T1000 (cell line): ENCODE data around the gene DSCAML1.

Source experiments
- DNase-seq: peaks from one replicate; lab custom pipeline; 2025; ENCODE audit warnings: mixed read lengths; lab: John Stamatoyannopoulos, UW

The DSCAML1 gene, protein sequence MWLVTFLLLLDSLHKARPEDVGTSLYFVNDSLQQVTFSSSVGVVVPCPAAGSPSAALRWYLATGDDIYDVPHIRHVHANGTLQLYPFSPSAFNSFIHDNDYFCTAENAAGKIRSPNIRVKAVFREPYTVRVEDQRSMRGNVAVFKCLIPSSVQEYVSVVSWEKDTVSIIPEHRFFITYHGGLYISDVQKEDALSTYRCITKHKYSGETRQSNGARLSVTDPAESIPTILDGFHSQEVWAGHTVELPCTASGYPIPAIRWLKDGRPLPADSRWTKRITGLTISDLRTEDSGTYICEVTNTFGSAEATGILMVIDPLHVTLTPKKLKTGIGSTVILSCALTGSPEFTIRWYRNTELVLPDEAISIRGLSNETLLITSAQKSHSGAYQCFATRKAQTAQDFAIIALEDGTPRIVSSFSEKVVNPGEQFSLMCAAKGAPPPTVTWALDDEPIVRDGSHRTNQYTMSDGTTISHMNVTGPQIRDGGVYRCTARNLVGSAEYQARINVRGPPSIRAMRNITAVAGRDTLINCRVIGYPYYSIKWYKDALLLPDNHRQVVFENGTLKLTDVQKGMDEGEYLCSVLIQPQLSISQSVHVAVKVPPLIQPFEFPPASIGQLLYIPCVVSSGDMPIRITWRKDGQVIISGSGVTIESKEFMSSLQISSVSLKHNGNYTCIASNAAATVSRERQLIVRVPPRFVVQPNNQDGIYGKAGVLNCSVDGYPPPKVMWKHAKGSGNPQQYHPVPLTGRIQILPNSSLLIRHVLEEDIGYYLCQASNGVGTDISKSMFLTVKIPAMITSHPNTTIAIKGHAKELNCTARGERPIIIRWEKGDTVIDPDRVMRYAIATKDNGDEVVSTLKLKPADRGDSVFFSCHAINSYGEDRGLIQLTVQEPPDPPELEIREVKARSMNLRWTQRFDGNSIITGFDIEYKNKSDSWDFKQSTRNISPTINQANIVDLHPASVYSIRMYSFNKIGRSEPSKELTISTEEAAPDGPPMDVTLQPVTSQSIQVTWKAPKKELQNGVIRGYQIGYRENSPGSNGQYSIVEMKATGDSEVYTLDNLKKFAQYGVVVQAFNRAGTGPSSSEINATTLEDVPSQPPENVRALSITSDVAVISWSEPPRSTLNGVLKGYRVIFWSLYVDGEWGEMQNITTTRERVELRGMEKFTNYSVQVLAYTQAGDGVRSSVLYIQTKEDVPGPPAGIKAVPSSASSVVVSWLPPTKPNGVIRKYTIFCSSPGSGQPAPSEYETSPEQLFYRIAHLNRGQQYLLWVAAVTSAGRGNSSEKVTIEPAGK (N-terminal part only)

DNA sequence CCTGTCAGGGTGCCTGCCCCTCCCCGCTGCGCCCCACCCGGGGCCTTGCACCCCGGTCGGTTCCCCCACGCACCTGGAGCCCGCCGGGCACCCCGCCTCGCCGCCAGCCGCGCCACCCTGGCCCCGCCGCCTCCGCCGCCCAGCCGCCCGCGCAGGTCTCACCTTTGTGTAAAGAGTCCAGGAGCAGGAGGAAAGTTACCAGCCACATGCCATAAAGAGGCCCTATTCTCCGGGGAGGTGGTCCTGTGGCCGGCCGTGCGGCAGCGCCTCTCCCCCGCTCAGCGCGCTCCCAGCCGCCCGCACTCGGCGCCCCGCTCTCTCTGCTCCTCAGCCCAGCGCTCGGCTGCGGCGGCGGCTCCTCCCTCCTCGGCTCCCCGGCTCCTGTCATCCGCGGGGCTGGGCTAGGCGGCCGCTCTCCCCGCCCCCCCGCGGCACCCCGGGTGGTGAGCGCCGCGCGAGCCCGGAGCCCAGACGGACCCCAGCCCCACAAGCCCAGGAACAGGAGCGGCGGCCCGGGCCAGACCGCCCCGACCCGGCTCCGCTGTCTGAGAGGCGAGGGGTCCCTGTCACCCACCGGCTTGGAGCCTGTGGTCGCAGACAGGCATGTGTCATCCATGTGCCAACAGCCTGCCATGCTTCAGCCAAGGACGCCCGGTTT lies at the start of gene DSCAML1:
Gene DSCAML1, minus strand, starts transcription at position 345 of the 658 bp plus-strand sequence. Its CDS starts 137 bp downstream, at position 208.
- no peak for DNase-seq

GRCh38 chr11:117843666-117844484 lies 46.9 kb upstream of the DSCAML1 start:
- no peak for DNase-seq

GRCh38 chr11:117842131-117842941 lies 45.3 kb upstream of the DSCAML1 start:
- DNase-seq, result no peak

DNA sequence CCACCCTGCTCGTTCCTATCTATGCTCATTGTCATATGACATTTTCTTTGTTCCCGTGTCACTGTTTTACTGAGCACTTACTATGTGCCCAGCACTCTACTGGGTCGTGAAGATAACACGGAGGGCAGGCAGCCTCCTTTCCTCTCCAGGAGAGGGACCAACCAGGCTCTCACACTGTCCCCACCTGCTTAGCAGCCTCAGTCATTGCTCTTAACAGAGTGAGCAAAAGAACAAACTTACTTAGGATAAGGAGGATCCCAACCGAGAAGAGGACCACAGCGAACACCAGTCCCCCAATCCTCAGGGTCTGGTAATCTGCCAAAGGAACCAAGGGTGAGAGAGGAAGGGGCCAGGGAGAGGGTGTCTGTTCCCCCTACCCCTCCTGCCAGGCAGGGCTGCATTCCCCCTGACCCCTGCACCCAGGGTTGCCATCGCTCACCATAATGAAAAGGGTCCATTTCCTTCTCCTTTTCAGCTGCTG lies 44.6 kb upstream of the DSCAML1 start:
- DNase-seq, result no peak

DNA sequence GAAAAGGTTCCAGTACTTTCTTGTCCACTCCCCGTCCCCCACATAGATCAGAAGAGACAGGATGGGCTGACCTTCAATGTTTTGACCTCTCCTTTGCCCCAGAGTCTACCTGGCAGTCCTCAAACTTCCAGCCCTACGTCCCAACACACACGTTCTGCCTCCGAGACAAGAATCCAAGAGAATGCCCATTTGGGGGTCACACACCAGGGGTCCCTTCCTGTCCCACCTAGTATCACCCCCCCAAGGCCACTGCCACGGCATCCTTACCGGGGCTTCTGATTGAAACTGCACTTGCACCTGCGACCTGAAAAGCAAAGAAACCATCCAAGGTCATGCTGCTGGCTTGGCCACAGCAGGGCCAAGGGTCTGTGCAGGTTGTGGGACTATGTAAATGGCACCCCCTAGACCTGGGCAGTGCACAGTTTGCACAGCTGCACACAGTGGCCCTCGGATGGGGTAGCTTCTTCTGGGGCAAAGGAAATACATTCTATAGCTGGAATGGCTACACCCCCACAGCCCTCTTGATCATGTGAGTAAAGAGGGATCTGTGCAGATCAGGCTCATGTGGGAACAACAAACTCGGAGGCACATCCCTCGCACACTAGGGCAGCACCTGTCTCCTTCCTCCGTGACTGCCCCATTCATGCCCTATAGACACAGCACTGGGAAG lies 44.0 kb upstream of the DSCAML1 start:
- no peak for DNase-seq

DNA sequence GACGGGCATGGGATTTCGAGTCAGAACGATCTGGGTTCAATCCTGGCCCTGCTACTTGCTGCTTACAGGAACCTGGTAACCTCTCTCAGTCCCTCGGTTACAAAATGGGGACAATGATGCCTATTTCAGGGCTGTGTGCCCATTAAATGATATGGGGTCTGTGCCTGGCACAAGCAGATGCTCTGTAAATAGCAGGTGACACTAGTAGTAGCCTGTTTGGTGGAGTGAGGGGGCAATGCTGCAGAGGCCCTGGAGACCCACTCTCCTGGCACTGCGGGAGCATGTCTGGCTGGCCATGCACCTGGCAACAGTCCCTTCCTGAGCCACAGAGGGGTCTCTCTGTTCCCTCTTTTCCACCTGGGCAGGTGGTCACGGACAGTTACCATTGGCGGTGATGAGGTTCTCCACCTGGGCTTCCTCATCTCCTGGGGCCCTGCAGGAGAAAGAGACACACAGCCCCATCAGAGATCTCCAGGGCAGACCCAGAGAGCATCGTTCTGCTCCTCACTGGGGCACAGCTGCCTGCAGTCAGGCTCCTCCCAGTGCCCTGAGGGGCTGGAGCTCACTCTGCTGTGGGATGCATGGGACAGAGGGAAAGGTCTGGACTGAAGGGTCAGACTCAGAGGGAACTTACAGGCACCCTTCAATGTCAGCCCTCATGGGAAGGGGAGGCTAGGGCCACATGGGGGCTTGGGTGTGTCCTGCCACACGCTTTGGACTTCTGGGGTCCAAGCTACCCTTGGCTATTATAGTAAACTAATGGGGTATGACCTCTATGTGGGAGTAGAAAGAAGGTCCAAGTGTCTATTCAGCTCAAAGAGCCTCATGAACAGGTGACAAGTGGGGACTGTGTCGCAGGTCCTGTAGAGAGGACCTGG lies 43.2 kb upstream of the DSCAML1 start:
- no peak for DNase-seq

DNA sequence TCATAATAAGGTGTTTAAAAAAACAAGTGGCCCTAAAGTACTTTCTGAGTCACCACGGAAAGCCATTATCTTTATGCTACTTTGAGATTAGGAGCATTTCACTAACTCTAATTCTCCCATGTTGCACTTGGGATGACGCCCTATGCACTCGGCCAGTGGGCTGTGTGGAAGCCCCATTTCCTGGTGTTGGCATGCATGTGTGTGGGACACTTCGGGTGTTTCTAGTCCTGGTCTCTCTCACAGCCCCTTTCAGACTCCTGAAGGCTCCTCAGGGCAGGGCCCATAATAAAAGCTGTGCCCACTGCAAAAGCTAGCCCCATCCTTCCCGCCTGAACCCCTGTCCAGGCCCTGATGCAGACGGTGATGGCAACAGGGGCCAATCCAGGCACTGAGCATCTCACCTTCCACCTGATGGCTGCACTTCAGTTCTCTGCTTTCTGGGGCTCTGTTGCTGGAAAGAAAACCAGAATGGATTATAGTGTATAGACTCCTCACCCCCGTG lies 42.4 kb upstream of the DSCAML1 start:
- DNase-seq, result no peak

DNA sequence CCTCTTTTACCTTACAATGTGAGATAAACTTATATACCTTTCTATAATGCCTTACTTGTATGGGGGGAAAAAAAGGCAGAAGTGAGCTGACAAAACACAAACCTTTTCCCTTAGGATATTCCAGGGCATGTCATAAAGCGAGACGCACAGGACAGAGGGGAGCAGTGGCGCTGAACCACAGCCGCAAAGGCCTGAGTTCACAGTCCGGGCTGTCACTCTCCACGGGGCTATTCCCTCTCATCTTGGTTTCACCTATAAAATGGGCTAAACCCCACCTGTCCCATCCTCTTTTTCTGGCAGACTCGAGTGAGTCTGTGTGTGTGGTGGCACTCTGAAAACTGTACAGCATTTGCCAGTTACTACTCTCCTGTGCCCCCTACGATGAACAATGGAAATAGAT lies 41.9 kb upstream of the DSCAML1 start:
- no peak for DNase-seq

DNA sequence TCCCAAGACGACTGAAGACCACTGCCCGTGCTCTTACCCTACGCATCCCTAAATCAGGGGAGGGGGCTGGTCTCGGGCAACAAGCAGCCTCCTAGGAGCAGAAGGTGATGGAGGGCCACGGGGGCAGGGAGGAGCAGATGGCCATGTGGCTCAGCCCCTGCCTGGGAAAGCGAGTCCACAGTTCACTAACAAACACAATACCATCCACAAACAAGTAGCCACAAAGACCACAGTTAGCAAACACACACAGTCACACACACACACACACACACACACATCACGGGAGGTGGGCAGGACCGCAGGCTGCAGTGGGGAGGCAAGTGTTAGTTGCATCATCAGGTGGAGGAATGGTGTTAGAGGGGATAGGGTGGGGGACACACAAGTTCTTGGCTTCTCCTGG lies 40.8 kb upstream of the DSCAML1 start:
- DNase-seq, result no peak

DNA sequence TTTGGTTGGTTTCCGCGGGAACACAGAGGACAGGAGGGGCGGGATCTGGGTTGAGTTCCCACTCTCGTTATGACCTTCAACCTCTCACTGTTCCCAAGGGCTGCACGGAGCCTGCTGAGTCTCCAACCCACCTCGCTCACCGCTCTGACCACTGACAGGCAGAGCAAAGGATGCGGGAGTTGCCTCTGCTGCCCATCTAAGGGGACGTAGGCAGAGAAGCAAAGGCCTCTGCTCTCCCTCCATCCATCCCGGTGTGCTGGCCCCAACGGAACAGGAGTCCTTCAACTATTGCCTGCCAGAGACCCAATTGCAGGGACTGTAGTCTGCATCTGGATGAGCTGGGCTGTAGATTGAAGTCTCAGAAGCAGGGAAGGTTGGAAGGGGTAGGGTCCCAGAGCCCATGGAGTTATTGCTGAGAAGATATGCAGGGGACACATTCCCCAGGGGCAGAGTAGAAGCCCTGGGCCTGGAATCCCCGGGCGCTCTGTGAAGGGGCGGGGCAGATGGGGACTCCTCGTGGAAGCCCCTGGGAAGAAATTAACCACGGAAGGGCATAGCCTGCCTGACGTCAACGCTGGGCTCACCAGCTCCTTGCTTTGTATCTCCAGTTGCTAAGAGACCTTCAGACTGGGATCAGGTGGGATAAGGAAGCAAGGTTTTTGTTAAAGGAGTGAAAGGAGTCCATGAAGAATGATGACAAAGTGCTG lies 40.2 kb upstream of the DSCAML1 start:
- no peak for DNase-seq

GRCh38 chr11:117836077-117836960 lies 39.3 kb upstream of the DSCAML1 start:
- no peak for DNase-seq

GRCh38 chr11:117835576-117835975 lies 38.6 kb upstream of the DSCAML1 start:
- DNase-seq, result no peak

DNA sequence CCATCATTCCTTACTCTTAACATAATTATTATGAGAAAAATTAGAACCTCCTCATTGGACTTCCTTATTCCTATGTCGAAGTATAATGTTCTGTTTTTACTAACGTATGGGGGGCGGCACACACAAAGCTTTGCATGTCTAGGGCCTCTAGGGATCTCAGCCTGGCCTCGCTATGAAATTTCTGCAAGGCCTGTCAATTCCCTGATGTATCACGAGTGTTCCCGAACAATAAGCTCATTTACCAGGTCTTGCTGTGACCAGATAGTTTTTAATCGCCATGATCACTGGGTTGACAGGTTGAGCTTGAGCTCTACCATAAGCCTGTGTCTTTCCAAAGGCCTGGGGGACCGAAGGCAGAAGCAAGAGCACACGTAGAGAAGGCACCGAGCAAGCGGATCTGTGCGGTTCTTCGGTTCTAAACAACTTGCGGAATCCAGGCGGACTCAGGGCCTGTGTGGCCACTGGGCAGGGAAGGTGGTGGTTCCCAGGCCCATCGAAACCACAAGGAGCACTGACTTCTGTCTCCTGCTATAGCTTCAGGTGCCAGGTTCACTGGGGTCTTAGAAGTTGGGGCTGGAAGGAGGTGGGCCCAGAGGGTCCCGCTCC lies 37.9 kb upstream of the DSCAML1 start:
- DNase-seq, result no peak

- DNase-seq, result no peak
These were observed 37.2 kb upstream of the DSCAML1 start for GRCh38 chr11:117834068-117834810.

DNA sequence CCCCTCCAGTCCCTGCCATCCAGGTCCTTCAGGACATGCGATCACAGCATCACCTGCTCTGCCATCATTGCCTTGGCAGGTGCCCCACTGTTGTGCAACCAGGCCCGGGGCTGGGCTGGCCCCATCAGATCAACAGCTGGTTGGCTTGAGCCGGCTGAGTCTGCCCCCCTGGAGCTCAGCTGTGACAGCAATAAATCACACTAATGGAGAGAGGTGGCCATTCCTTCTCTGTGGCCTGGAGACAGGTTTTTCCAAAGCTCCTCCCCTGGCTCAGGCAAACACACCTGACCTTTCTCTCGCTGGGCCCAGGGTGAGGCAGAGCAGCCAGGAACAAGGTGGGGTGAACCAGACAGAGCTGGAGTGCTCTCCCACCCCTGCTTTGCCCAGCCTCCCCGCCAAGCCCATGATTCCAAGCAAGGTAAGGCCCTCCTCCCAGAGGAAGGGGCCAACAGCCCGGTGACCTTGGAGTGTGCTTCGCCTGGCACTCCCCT lies 36.4 kb upstream of the DSCAML1 start:
- DNase-seq, result no peak
